ENCODE results near the gene IFIT2. TPM values are rescaled to one million over a fixed set of nuclear protein-coding genes. Genes with fewer than 3 reads are reported as not detected.

The IFIT2 gene
- total RNA-seq, 1 experiment from 2014 or later = not detected

- DNase-seq = no peak
- H3K18ac ChIP-seq (ENCODE audit: insufficient read length, low read depth, low read length) = no peak overlapping the region
- no peak overlapping the region for H2BK120ac ChIP-seq (ENCODE audit: low read depth, low read length, poor library complexity, severe bottlenecking)
- TF ChIP-seq, protein P1, sequence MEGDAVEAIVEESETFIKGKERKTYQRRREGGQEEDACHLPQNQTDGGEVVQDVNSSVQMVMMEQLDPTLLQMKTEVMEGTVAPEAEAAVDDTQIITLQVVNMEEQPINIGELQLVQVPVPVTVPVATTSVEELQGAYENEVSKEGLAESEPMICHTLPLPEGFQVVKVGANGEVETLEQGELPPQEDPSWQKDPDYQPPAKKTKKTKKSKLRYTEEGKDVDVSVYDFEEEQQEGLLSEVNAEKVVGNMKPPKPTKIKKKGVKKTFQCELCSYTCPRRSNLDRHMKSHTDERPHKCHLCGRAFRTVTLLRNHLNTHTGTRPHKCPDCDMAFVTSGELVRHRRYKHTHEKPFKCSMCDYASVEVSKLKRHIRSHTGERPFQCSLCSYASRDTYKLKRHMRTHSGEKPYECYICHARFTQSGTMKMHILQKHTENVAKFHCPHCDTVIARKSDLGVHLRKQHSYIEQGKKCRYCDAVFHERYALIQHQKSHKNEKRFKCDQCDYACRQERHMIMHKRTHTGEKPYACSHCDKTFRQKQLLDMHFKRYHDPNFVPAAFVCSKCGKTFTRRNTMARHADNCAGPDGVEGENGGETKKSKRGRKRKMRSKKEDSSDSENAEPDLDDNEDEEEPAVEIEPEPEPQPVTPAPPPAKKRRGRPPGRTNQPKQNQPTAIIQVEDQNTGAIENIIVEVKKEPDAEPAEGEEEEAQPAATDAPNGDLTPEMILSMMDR (conservative IDR thresholded peaks at IDR 0.05) = no peak
- H3K27ac ChIP-seq (ENCODE audit: insufficient read length, low read depth, low read length) = no peak overlapping the region
- no peaks in the 10 kb centered on the region for H3K79me2 ChIP-seq (ENCODE audit: insufficient read depth, low read length)
- H2BK20ac ChIP-seq (ENCODE audit: low read depth, low read length, poor library complexity, severe bottlenecking) = no peak overlapping the region
- H4K8ac ChIP-seq (replicated peaks; ENCODE audit: insufficient read length, low read depth, low read length) = no peak overlapping the region
- H3K9me3 ChIP-seq (ENCODE audit: control insufficient read depth, low read depth, low read length) = peaks cover 9% of the 10 kb centered on the region
- no peak overlapping the region for H3K4me3 Mint-ChIP-seq
- no peak overlapping the region for H2BK15ac ChIP-seq (ENCODE audit: low read depth, low read length)
- H2BK5ac ChIP-seq (ENCODE audit: insufficient read length, low read length) = no peak overlapping the region
- no peaks in the 10 kb centered on the region for H3K79me1 ChIP-seq (ENCODE audit: insufficient read depth, low read depth, low read length, poor library complexity, severe bottlenecking)
- H3K27me3 Mint-ChIP-seq (ENCODE audit: low read depth) = peaks cover 4% of the 10 kb centered on the region
- no peak overlapping the region for H3K23ac ChIP-seq (ENCODE audit: insufficient read length, low read depth, low read length)
- H3K9me3 Mint-ChIP-seq = peaks cover 27 to 28% of the 10 kb centered on the region in 2 experiments
- no peaks in the 10 kb centered on the region for H4K20me1 ChIP-seq (ENCODE audit: control insufficient read depth, insufficient read depth, insufficient read length)
- no peak overlapping the region for H4K5ac ChIP-seq (ENCODE audit: insufficient read length, low read depth, low read length)
- no peak overlapping the region for H2AK5ac ChIP-seq (ENCODE audit: insufficient read length, low read length)
- H3K27ac Mint-ChIP-seq = no peak overlapping the region
- no peak overlapping the region for H4K91ac ChIP-seq (ENCODE audit: insufficient read length, low read depth, low read length)
- peaks cover 5% of the 10 kb centered on the region for H3K23me2 ChIP-seq (ENCODE audit: insufficient read length, low read depth, low read length, poor library complexity, severe bottlenecking)
- peaks cover 2 to 25% (median 12%) of the 10 kb centered on the region in 3 experiments; a peak in 6 of 7 replicates for H3K36me3 Mint-ChIP-seq (ENCODE audit: insufficient read depth in 1 of 3, low read depth in 3 of 3)
- peaks cover 19 to 20% of the 10 kb centered on the region in 2 experiments for H3K4me1 Mint-ChIP-seq
- H3K56ac ChIP-seq (ENCODE audit: insufficient read length, low read depth, low read length) = no peak overlapping the region
- H3K27me3 ChIP-seq (ENCODE audit: insufficient read depth, low read length) = no peaks in the 10 kb centered on the region
- H3K4me1 ChIP-seq (ENCODE audit: insufficient read depth, low read length) = no peaks in the 10 kb centered on the region; the same call in 1 of the 2 replicates
- H3T11ph ChIP-seq (ENCODE audit: low read length) = no peak overlapping the region
- no peak overlapping the region for H3K9ac ChIP-seq (ENCODE audit: extremely low read depth, insufficient read length, low read length)
- H3K4me2 ChIP-seq (ENCODE audit: insufficient read depth, insufficient read length, low read length) = no peak overlapping the region
- H2AFZ ChIP-seq (ENCODE audit: low read length) = no peak overlapping the region
- H3K4ac ChIP-seq (ENCODE audit: low read depth, low read length) = no peak overlapping the region
- no peak overlapping the region for H2BK12ac ChIP-seq (ENCODE audit: insufficient read length, low read depth, low read length)
- H3K14ac ChIP-seq (ENCODE audit: insufficient read depth, low read length) = no peak overlapping the region
Observed at GRCh38 chr10:89255793-89256192, 46.1 kb upstream of the IFIT2 start.

All from H9 (cell line).